GM19438 (cell line): Measurements from ENCODE around the gene DDIT4.
"Not testable (repeated sequence)": the region's sequence is repeated elsewhere in the genome, so short reads cannot be mapped to it uniquely, and the experiment has no call there.

ENCODE experiments used
- ATAC-seq: cut with Tn5 transposase; IDR thresholded peaks from one replicate; pipeline ENCODE4 v1.9.1; 2021; ENCODE audit warnings: low read depth; ENCODE audit not compliant: unreplicated experiment

The DDIT4 gene, protein sequence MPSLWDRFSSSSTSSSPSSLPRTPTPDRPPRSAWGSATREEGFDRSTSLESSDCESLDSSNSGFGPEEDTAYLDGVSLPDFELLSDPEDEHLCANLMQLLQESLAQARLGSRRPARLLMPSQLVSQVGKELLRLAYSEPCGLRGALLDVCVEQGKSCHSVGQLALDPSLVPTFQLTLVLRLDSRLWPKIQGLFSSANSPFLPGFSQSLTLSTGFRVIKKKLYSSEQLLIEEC

DNA sequence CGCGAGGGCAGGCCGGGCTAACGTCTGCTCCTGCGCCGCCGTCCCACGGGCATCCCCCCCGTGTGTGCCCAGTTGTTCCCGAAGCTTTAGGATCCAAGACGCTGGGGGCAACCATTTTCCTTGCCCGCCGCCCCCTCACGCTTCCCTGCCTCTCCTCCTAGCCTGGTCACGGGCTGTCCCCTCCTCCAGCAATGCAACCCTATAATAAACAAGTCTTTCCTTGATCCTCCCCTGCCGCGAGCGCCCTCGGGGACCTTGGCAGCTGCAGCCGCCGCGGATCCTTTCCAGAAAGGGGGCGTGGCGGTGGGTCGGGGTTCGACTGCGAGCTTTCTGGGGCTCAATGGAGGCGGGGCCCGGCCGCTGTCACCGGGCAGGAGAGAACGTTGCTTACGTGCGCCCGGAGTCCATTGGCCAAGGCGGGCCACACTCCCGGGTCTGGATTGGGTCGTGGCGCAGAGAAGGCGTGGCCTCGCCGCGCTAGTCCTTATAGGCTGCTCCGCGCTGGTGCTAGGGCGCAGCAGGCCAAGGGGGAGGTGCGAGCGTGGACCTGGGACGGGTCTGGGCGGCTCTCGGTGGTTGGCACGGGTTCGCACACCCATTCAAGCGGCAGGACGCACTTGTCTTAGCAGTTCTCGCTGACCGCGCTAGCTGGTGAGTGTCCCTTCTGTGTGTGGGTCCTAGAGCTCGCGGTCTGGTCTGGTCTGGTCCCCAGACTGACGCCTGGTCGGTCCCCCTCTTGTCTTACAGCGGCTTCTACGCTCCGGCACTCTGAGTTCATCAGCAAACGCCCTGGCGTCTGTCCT lies at the start of gene DDIT4:
Gene DDIT4, plus strand, starts transcription at position 515 of the 803 bp plus-strand sequence. CDS start 293 bp downstream, outside the sequence.
- ATAC-seq: peak; percentile 78

DNA sequence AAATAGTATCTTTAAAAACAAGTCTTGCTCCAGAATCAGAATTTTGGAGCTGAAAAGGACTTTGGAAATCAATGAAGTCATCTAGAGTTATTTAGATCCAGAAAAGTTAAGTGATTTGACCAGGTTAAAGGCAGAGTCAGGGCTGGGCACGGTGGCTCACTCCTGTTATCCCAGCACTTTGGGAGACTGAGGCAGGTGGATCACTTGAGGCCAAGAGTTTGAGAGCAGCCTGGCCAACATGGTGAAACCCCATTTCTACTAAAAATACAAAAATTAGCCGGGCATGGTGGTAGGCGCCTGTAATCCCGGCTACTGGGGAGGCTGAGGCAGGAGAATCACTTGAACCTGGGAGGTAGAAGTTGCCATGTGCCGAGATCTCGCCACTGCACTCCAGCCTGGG lies 49.5 kb upstream of the DDIT4 start:
- not testable (repeated sequence) for ATAC-seq

DNA sequence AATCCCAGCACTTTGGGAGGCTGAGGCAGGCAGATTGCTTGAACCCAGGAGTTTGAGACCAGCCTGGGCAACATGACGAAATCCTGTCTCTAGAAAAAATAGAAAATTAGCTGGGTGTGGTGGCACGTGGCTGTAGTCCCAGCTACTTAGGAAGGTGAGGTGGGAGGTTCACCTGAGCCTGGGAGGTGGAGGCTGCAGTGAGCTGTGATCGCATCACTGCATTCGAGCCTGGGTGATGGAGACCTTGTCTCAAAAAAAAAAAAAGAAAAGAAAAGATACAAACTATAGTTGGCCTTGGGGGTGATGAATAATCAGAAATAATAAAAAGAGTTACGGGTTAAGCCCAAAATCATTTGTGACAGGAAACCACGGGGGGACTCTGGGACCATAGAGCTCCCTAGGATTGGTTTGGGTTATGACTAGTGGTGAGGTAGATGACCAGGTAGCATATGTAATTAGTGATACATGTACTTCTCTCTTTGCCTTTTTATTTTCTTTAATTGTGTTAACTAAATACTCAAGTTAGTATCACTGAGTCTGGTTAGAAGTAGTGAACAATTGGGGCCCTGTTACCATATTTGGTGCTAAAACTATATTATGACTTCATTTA lies 47.2 kb upstream of the DDIT4 start:
- no peak for ATAC-seq

DNA sequence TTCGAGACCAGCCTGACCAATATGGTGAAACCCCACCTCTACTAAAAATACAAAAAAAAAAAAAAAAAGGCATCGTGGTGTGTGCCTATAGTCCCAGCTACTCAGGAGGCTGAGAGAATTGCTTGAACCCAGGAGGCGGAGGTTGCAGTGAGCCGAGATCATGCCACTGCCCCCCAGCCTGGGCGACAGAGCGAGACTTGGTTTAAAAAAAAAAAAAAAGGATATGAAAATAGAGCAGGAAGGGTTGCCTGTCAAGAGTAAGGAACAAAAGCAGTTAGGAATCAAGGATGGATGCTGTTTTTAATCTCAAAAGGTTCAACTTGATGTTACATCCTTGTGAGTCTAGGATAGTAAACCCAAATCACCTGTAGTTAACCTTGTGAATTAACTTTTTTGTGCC lies 45.9 kb upstream of the DDIT4 start:
- no peak for ATAC-seq

DNA sequence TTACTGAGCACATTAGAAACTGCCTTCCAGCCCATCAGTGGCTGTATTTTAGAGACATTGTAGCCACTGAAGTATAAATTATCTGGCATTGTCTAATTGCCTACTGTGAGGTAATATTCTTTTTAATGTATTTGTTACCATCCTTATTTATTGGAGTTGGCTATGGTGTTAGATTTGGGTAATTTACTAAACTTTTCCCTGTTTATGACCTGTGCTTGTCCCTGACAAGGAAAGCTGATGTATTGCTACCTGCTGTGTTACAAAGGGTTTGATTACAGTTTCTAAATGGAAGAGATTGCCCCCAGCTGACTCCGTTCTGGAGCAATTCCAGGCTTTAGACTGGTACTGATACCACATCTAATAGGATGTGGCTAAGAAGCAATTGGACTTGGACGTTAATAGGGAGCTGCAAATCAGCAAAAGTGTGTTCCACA lies 45.4 kb upstream of the DDIT4 start:
- ATAC-seq: no peak

DNA sequence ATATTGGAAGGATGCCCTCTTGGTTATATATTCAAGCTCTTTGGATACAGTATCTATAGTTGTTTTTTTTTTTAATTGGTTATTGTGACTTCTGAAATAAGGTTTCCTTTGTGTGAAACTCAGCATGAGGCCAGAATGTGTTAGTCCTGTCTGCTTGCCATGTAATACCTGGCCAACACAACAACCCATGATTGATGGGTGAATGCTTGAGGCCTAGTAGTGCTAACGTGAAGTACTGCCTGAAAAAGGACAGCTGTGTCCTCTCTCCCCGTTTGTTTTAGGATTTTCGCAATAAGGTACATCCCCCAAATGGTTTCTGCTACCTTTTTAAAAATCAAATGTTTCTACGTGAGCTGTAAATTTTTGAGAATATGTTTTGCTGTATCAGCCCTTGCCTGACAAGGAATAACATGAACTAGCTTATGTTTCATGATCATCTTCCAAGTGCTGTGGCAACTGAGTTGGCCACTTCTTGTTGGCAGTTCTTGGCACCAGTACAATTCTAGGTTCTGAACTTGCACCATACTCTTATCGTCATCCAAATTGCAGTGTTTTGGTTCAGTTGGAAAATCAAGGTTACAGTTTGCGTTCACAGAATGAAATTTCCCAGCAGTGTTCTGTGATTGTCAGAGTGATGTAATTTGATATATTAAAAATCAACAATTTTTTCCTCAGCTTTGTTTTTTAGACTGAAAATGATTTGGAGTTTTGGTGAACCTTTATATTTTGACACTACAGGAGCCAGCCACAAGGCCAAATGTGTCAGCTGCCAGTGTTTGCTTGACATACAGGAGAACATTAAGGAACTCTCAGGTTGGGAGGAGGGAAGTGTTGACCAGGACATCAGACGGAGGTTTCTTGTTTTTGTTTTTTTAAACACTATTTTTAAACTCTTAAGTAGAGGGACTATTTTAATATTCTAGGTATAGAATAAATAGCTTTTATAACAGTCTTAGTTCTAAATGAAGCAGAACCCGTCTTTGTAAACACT lies 44.2 kb upstream of the DDIT4 start:
- ATAC-seq: no peak

DNA sequence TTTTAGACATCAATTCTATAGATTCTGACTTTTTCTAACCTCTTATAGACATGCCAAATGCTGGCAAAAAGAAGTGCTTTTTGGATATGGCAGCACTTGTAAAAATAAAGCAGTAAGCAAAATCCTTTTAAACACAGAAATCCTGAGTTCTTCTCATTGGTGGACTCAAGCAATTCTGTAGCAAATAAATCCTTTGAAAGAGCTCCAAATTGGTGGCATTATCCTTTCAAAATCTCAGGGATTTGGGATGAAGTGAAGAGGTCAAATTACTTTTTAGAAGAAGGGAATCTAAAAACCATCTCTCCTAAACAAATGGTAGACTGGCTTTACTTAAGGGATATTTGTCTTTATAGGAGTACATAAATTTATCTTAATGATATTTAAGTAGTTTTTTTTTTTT lies 40.1 kb upstream of the DDIT4 start:
- ATAC-seq: no peak

DNA sequence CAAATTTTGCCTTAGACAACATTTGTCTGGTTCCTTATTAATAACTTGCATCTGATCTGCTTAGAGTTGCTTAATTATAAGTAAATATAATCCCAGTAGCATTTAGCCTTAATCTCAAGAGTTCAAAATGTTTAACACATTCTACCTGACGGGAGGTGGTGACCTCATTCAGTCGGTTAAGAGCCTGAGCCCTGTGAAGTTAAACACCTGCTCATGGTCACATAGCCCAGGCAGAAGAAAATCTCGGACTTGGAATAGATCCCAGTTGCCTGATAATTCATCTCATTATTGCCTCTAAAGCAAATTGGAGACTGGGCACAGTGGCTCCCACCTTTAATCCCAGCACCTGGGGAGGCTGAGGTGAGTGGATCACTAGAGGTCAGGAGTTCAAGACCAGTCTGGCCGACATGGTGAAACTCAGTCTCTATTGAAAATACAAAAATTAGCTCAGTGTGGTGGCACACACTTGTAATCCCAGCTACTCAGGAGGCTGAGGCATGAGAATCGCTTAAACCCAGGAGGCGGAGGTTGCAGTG lies 39.1 kb upstream of the DDIT4 start:
- no peak for ATAC-seq

DNA sequence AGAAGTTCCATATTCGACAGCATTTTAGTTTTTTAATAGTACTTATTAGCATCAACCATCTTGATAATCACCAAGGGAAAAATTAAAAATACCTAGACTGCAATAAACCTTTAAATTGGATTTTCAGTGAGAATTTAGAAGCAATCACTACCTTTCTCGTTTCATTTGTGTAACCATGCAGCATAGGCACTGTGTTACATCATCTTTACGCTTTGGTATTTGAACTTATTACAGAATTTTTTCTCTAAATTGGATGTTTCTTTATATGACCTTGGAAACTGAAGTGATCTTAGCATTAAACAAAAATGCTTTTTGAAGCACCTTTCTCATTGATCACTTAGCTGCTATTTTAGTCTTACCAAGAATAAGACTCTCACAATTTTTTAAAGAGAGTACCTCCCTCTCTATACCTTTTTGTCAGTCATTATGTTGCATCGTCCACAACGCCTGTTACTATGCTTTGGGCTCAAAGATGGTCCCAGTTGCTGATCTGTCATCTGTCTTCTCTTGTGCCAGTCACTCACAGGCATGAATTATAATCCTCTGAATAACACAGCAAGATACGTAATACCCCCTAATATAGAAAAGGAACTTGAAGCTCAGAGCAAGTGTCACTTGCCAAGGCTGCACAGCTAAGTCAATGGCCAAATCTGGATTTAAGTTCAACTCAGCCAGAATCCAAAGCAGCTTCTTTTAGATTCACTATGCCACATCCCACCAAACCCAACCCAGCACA lies 38.0 kb upstream of the DDIT4 start:
- ATAC-seq: no peak

DNA sequence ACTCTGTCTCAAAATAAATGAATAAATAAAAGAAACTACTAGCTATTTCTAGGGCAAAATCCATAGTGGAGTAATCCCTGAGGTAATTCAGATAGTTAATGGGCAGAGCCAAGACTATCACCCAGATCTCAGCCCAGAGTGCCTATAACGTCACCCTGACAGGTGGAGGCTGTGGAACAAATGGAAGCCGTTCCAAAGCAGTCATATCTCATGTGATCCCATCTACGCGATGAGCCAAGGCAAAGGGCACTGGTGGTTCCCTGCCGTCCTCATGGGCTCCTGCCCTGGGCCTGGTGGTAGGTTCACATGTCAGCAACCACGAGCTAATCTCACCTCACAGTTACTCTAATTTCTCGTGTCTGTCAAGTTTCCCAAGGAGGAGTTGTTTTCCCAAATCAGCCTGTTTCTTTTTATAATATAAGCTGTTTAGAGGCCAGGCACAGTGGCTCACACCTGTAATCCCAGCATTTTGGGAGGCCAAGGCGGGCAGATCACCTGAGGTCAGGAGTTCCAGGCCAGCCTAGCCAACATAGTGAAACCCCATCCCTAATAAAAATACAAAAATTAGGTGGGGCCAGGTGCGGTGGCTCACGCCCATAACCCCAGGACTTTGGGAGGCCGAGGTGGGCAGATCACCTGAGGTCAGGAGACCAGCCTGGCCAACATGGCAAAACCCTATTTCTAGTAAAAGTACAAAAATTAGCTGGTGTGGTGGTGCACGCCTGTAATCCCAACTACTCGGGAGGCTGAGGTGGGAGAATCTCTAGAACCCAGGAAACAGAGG lies 35.1 kb upstream of the DDIT4 start:
- ATAC-seq: no peak

DNA sequence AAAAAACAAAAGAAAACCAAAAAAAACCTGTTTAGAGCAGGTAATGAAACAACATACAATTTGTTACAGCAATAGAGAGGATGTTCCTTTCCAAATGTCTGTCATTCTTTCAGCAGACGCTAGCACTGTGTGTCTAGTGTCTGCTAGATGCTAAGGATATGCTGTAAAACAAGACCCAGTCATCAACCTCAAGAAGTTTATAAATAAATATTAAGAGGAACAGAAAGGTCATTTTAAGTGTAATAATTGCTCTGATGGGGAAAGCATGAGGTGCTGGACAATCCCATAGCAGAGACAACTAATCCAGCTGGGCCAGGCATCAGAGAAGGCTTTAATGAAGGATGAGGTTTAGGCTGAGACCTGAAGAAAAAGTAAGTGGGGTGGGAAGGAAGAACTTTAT lies 34.3 kb upstream of the DDIT4 start:
- ATAC-seq: no peak

DNA sequence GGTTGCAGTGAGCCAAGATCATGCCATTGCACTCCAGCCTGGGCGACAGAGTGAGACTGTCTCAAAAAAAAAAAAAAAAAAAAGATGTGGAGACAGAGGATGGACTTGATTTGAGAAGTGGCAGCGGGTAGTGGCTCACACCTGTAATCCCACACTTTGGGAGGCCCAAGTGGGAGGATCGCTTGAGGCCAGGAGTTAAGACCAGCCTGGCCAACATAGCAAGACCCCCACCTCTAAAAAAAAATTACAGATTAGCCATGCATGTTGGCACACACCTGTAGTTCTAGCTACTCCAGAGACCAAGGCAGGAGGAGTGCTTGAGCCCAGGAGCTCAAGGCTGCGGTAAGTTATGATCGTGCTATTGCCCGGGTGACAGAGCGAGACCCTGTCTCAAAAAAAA lies 33.4 kb upstream of the DDIT4 start:
- no peak for ATAC-seq

DNA sequence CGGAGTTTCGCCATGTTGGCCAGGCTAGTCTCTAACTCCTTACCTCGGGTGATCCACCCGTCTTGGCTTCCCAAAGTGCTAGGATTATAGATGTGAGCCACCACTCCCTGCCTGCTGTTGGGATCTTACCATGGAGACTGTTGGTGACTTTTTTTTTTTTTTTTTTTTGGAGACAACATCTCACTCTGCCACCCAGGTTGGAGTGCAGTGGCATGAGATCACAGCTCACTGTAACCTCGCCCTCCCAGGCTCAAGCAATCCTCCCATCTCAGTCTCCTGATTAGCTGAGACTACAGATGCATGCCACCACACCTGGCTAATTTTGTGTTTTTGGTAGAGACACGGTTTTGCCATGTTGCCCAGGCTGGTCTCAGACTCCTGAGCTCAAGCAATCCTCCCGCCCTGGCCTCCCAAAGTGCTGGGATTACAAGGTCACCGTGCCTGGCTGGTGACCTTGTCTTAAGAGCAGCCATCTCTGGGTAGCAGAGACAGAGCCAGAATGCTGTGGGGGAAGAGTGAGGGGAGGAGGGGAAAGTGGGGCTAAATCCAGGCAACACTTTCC lies 32.0 kb upstream of the DDIT4 start:
- no peak for ATAC-seq

DNA sequence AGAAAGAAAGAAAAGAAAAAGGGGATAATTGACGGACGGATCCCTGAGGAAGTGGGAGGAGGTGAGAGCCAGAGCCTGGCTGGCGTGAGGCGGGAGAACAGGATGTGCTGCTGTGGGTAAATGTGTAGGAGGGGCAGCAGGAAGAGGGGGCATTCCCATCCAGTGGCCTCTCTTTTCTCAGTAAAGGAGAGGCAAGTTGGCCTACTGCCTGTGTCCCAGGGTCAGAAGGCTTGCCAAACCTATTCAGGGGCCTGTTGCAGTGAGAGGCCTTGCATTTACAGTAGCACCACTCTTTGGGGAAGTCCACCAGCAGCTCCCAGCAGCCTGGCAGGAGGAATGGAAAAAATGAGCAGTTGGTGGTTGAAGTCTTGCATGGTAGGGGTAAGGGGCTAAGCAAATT lies 31.0 kb upstream of the DDIT4 start:
- ATAC-seq: no peak

DNA sequence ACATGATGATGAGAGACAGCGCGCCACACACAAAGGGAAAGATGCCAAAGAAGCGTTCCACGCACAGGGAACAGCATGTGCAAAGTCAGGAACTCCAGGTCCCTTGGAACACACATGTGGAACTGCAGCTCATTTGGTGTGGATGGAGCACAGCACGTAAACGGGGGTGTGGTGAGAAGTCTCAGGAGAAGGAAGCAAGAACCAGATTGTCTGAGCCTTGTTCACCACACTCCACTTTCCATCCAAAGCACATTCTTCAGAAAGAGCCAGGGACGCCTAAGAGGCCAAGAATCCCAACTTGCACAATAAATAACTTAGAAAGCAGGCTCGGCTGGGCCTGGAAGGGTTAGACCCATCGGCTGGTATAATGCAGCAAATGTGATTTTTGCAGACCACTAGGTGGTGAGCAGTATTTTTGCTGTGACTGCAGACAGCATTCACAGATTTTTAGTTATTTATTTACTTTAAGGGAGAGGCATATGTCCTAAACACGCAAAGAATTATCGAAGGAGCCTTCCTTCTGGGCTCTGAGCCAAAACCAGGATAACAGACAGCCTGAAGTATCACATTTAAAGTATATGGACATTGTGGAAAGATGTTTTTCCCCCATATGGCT lies 29.8 kb upstream of the DDIT4 start:
- ATAC-seq: no peak

DNA sequence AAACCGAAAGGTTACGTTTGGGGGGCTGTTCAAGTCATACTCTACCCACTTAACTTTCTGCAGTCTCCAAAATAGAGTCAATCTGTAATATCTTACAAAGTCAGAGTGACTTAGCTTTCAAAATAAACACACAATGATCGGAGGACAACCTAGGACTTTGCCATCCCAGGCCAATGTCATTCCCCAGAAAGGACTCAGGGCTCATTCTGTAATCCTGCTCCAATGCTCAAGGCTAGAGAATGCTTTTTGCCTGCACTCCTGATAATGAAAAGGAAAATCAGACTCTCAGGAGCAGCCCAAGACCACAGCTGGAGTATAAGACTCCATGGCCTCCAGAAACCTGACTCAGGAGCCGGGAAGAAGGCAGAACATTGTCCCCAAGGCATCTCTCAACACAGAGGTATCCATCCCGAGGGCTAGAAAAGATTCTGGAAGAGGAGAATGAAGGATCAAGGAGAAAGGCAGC lies 29.1 kb upstream of the DDIT4 start:
- no peak for ATAC-seq

DNA sequence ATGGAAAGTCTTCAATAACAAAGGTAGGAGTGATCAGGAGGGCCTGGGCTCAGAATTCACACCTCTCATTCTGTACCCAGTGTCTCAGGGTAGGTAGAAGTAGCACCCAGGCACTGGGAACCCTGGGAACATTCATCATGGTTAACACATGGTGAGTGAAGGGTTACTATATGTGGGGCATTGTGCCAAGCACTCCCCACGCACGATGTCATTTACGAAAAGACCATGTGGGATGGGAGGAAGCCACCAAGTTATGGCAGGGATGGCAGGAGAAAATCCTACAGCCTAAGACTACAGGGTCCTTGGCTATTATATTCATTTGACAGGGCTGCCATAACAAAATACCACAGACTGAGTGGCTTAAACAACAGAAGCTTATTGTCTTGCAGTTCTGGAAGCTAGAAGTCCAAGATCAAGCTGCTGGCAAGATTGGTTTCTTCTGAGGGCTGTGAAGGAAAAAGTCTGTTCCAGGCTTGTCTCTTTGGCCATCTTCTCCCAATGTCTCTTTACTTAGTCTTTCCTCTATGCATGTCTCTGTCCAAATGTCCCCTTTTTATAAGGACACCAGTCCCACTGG lies 27.7 kb upstream of the DDIT4 start:
- no peak for ATAC-seq
